Thyroid gland (tissue), 4 donors: ENCODE data around the gene RPS6KA4. TPM values are rescaled to one million over a fixed set of nuclear protein-coding genes. Genes with fewer than 3 reads are reported as not detected.

ENCODE experiments used
- DNase-seq, 2 donors: peaks; one replicate each; pipeline ENCODE4 v3.0.0-alpha.2; 2019
- H3K27ac ChIP-seq, 3 donors: fragments of 200-600 bp; sonication (generic); 1 replicate in 2 of 3; 2 replicates in 1 of 3; pipeline ENCODE4 v1.5.1; 2016 to 2019; ENCODE audit warnings: mild to moderate bottlenecking in 1 of 3, moderate library complexity in 1 of 3
- H3K27me3 ChIP-seq: fragments of 200-600 bp; sonication (generic); one replicate; pipeline ENCODE4 v1.5.1; 2019
- H3K36me3 ChIP-seq, 2 donors: fragments of 200-600 bp; sonication (generic); one replicate each; pipeline ENCODE4 v1.5.1; 2016 to 2019
- H3K4me1 ChIP-seq, 2 donors: fragments of 200-600 bp; sonication (generic); one replicate each; pipeline ENCODE4 v1.5.1; 2017 to 2019
- H3K4me3 ChIP-seq, 3 donors: fragments of 200-600 bp; sonication (generic); replicated peaks in 1 of 3; 1 replicate in 2 of 3; 2 replicates in 1 of 3; pipeline ENCODE4 v1.5.1; 2016; ENCODE audit warnings: mild to moderate bottlenecking in 1 of 3
- H3K9me3 ChIP-seq: fragments of 200-600 bp; sonication (generic); one replicate; pipeline ENCODE4 v1.5.1; 2017
- POLR2A ChIP-seq, 2 donors: fragments of 450-650 bp; IDR thresholded peaks; one replicate each; pipeline ENCODE4 v1.6.1; 2017; ENCODE audit warnings: antibody characterized with exemption in 2 of 2, mild to moderate bottlenecking in 2 of 2, moderate library complexity in 1 of 2
- WGBS, 2 donors: methylation state at CpG; one replicate each; pipeline ENCODE4 v1.1.5; 2017; 5-methylcytosine and 5-hydroxymethylcytosine counted together
- intact Hi-C: fragments of 100-400 bp; cut with DNase I; formaldehyde crosslinking; loops from one replicate; pipeline ENCODE4 v1.15.1; 2023
- total RNA-seq, 4 donors: library from RNA; depleted of rRNA; stranded (reverse); fragments of >200 nt; gene quantifications; one replicate each; pipeline ENCODE4 v1.2.3, GENCODE V29; 2016
- TF ChIP-seq, protein P1 (sequence below), 6 experiments: fragments of 200-600 bp in 3 of 6; fragments of 450-650 bp in 3 of 6; sonication (generic) in 3 of 6; IDR thresholded peaks; one replicate each; pipeline ENCODE4 v1.5.1; 2016 to 2019; ENCODE audit warnings: antibody characterized with exemption in 6 of 6, mild to moderate bottlenecking in 2 of 6, inconsistent platforms in 1 of 6, moderate library complexity in 1 of 6

Gene RPS6KA4
- total RNA-seq, 4 donors from 2014 or later: 19.2 to 44.9 (median 21.8) TPM

DNA sequence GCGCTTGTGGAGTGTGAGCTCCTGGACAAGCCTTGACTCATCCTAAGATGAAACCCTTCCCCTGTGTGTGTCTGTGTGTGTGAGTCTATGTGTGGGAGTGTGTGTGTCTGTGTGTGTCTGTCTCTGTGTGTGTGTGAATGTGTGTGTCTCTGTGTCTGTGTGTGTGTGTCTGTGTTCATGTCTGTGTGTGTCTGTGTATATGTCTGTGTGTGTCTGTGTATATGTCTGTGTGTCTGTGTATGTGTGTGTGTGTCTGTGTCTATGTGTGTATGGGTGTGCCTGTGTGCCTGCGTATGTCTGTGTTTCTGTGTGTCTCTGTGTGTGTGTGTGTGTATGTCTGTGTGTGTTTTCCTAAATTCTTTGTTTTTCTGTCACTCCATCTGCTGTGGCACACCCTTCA is 48.7 kb downstream of the RPS6KA4 start:
- no peak for TF ChIP-seq POLR2A (IDR thresholded peaks at IDR 0.05)
- TF ChIP-seq, protein P1, sequence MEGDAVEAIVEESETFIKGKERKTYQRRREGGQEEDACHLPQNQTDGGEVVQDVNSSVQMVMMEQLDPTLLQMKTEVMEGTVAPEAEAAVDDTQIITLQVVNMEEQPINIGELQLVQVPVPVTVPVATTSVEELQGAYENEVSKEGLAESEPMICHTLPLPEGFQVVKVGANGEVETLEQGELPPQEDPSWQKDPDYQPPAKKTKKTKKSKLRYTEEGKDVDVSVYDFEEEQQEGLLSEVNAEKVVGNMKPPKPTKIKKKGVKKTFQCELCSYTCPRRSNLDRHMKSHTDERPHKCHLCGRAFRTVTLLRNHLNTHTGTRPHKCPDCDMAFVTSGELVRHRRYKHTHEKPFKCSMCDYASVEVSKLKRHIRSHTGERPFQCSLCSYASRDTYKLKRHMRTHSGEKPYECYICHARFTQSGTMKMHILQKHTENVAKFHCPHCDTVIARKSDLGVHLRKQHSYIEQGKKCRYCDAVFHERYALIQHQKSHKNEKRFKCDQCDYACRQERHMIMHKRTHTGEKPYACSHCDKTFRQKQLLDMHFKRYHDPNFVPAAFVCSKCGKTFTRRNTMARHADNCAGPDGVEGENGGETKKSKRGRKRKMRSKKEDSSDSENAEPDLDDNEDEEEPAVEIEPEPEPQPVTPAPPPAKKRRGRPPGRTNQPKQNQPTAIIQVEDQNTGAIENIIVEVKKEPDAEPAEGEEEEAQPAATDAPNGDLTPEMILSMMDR (IDR thresholded peaks at IDR 0.05): no peak
- no peaks in the 10 kb centered on the region for H3K4me1 ChIP-seq
- H3K4me3 ChIP-seq: no peak overlapping the region
- no peak overlapping the region for H3K27ac ChIP-seq
- no peak for DNase-seq
- H3K9me3 ChIP-seq: no peaks in the 10 kb centered on the region
- H3K36me3 ChIP-seq: no peaks in the 10 kb centered on the region
- intact Hi-C loops: no loop called here
- 95 to 97% methylated on average over 2 of the region's 2 CpGs for WGBS, 2 donors
- H3K27me3 ChIP-seq: no peaks in the 10 kb centered on the region

DNA sequence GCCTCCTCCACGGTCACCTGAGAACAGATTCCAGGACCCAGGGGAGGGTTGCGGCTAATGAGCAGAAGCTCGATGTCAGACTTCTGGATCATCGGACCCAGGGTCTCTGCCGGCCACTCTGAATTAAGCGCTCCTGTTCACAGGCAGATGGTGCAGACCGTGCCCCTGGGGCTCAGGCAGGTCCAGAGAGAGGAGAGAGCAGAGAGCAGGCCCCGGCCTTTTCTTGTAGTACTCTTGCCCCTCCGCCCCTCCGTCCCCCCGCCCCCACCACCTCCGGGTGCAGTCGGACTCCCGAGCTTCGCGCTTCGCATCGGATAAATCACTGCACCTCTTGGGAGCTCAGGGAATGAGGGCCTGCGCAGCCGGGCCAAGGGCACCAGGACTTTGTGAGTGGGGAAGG is 50.3 kb downstream of the RPS6KA4 start:
- 53 to 71% methylated on average over 8 to 16 of the region's 20 CpGs for WGBS, 2 donors
- Histone ChIP-seq H3K4me3 (no peak overlapping the region), H3K27me3 (no peaks in the 10 kb centered on the region), H3K27ac (no peak overlapping the region), H3K36me3 (no peaks in the 10 kb centered on the region), H3K4me1 (no peaks in the 10 kb centered on the region), H3K9me3 (no peaks in the 10 kb centered on the region)
- intact Hi-C loops: no loop called here
- DNase-seq: no peak
- TF ChIP-seq, protein P1 (IDR thresholded peaks at IDR 0.05): no peak
- no peak for TF ChIP-seq POLR2A (IDR thresholded peaks at IDR 0.05)

DNA sequence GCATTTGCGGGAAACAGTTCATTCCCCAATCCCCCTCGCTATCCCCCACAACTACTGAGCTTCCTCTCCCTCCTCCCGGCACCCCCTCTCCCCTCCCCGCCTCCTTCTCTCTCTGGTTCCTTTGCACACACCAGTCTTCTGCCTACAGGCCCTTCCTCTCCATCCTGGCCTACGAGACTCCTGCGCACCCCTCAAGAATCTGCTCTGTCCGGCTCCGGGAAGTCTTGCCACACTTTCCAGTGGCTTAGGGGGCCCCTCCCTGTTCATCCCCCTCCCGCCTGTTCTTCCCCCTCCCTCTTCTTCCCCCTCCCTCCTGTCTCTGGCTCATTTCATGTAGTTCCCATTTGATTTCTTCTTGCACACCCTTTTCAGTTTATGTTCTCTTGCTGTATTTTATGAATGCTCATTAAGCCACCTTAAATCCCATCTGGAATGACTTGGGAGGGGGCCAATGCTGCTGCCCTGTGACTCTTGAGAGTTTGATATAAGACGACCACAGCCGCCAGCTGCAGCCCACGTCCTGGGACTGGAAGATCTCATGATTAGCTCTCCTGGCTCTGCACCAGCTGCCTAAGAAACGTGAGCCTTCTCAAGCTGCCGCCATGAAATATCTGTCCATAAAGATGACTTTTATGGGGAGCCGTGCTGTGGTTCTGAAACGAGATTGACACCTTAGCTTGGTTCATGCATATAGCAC is 50.9 kb downstream of the RPS6KA4 start:
- H3K27ac ChIP-seq: no peak overlapping the region
- TF ChIP-seq POLR2A (IDR thresholded peaks at IDR 0.05): no peak
- TF ChIP-seq, protein P1 (IDR thresholded peaks at IDR 0.05): no peak
- WGBS, 2 donors: 41 to 50% methylated on average over 16 of the region's 16 CpGs

DNA sequence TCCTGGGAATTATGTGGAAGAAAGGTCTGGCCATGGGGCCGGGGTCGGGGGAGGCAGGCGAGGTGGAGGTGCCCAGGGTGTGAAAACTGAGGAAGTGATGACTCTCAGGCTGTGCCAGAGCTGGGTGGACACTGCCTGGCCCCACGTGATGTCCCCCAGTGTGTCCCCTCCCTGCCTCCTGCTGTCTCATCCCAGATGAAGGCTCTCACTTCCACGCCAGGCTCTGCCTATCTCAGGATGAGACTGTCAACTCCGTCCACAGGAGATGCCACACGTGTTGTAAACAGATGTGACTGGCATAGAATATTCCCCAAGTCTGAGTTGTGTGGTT is 51.4 kb downstream of the RPS6KA4 start:
- Histone ChIP-seq H3K27me3 (no peaks in the 10 kb centered on the region), H3K9me3 (no peaks in the 10 kb centered on the region), H3K27ac (no peak overlapping the region), H3K4me3 (no peak overlapping the region), H3K36me3 (no peaks in the 10 kb centered on the region), H3K4me1 (no peaks in the 10 kb centered on the region)
- intact Hi-C loops: no loop called here
- no peak for TF ChIP-seq POLR2A (IDR thresholded peaks at IDR 0.05)
- TF ChIP-seq, protein P1 (IDR thresholded peaks at IDR 0.05): no peak
- DNase-seq: no peak
- 82 to 86% methylated on average over 6 to 7 of the region's 7 CpGs for WGBS, 2 donors

More for the DNA sequence above, 50.9 kb downstream of the RPS6KA4 start:
- H3K9me3 ChIP-seq: no peaks in the 10 kb centered on the region
- H3K27me3 ChIP-seq: no peaks in the 10 kb centered on the region
- no peaks in the 10 kb centered on the region for H3K36me3 ChIP-seq
- intact Hi-C loops: no loop called here
- DNase-seq: no peak
- no peak overlapping the region for H3K4me3 ChIP-seq
- no peaks in the 10 kb centered on the region for H3K4me1 ChIP-seq

DNA sequence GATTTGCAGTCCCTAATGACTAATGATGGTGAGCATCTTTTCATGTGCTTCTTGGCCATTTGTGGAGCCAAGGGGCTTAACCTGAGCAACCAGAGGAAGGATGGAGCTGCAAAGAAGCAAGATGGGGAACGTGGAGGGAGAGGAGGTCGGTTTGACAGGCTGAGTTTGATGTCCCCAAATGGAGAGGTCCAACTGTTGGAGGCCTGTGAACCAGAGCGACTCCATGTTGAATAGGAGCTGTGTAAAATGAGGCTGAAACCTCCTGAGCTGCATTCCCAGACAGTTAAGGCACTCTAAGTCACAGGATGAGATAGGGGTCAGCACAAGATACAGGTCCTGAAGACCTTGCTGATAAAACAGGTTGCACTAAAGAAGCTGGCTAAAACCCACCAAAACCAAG is 54.5 kb downstream of the RPS6KA4 start:
- intact Hi-C loops: no loop called here
- no peaks in the 10 kb centered on the region for H3K9me3 ChIP-seq
- no peaks in the 10 kb centered on the region for H3K4me1 ChIP-seq
- H3K27ac ChIP-seq: no peak overlapping the region
- no peaks in the 10 kb centered on the region for H3K36me3 ChIP-seq
- no peak for DNase-seq
- H3K4me3 ChIP-seq: no peak overlapping the region
- TF ChIP-seq, protein P1 (IDR thresholded peaks at IDR 0.05): no peak
- no peak for TF ChIP-seq POLR2A (IDR thresholded peaks at IDR 0.05)
- WGBS, 2 donors: 86 to 96% methylated on average over 3 of the region's 3 CpGs
- H3K27me3 ChIP-seq: no peaks in the 10 kb centered on the region
